Muscle layer of colon (tissue), 2 donors: Measurements from ENCODE around the gene USP19.

Source experiments
- H3K27ac ChIP-seq: one replicate; pipeline ENCODE4 v1.7.0; 2013; ENCODE audit warnings: low read depth, mild to moderate bottlenecking, low read length, moderate library complexity
- H3K27me3 ChIP-seq, 2 donors: one replicate each; pipeline ENCODE4 v1.7.0; 2013; ENCODE audit warnings: low read length in 2 of 2, mild to moderate bottlenecking in 2 of 2; ENCODE audit not compliant: insufficient read depth in 2 of 2, control insufficient read depth in 1 of 2
- H3K36me3 ChIP-seq: one replicate; pipeline ENCODE4 v1.7.0; 2013; ENCODE audit warnings: mild to moderate bottlenecking, low read length; ENCODE audit not compliant: insufficient read depth
- H3K4me1 ChIP-seq: one replicate; pipeline ENCODE4 v1.7.0; 2013; ENCODE audit warnings: mild to moderate bottlenecking, low read length; ENCODE audit not compliant: insufficient read depth
- H3K4me3 ChIP-seq, 2 donors: one replicate each; pipeline ENCODE4 v1.7.0; 2013; ENCODE audit warnings: low read length in 2 of 2, low read depth in 1 of 2, mild to moderate bottlenecking in 1 of 2, moderate library complexity in 1 of 2
- H3K9ac ChIP-seq: one replicate; pipeline ENCODE4 v1.7.0; 2013; ENCODE audit warnings: low read length
- H3K9me3 ChIP-seq: one replicate; pipeline ENCODE4 v1.7.0; 2013; ENCODE audit warnings: mild to moderate bottlenecking, low read length
- donor health status: abdominal sarcoma.
- donor health status: Adenocarcinoma of cecum.

USP19 gene

DNA sequence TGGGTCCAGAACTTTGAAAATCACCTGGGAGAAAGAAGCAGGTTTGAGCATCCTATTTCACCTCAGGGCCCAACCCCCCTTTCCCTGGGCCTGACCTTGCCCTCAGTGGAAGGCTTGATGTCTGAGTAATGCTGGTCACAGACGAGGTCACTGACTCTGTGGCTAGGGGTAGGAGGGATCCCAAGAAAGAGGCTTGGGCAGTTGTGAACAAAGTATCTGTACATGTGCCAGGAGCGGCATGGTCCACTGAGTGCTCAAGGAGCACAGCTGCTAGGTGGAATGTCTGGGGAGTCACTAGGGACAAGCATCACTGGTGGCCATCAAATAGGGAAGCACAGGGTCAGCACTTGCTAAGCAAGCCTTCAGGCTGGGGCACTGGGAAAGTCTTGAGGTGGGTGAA, 38.2 kb upstream of the USP19 start:
- Histone ChIP-seq H3K9ac (no peak overlapping the region), H3K27ac (no peak overlapping the region), H3K36me3 (peaks cover 8% of the 10 kb centered on the region), H3K27me3 (no peaks in the 10 kb centered on the region), H3K9me3 (no peaks in the 10 kb centered on the region), H3K4me3 (no peak overlapping the region), H3K4me1 (no peaks in the 10 kb centered on the region)

DNA sequence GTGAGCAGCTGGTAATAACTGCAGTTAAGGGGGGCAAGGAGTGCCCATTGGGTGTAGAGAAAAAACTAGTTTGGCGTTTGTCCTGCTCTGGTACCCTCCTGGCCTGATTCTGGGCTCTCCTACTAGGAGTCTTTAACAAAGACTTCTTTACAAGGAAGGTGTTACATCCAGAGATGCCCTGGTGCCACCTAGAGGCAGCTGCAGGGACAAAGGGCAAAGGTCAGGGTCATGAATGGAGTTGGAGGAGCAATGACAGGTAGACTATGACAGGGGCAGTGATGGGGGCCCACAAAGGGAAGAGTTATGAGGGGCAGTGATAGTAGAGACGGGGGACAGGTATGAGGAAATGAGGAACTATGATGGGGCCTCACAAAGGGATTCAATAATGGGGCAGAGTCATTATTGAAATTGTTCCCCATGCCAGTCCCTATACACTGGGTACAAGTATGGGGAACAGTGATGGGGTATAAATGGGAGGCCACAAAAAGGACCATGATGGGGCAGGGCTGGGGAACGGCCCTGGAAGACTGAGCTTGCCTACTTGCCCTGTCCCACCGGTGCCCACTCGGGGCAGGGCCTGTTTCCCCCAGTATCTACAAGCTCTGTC, 37.6 kb upstream of the USP19 start:
- Histone ChIP-seq H3K36me3 (peaks cover 2% of the 10 kb centered on the region), H3K4me3 (no peak overlapping the region), H3K4me1 (no peaks in the 10 kb centered on the region), H3K9me3 (no peaks in the 10 kb centered on the region), H3K9ac (no peak overlapping the region), H3K27ac (no peak overlapping the region), H3K27me3 (no peaks in the 10 kb centered on the region)

GRCh38 chr3:49157289-49157688, 36.7 kb upstream of the USP19 start:
- no peak overlapping the region for H3K4me3 ChIP-seq
- H3K27me3 ChIP-seq: no peaks in the 10 kb centered on the region

DNA sequence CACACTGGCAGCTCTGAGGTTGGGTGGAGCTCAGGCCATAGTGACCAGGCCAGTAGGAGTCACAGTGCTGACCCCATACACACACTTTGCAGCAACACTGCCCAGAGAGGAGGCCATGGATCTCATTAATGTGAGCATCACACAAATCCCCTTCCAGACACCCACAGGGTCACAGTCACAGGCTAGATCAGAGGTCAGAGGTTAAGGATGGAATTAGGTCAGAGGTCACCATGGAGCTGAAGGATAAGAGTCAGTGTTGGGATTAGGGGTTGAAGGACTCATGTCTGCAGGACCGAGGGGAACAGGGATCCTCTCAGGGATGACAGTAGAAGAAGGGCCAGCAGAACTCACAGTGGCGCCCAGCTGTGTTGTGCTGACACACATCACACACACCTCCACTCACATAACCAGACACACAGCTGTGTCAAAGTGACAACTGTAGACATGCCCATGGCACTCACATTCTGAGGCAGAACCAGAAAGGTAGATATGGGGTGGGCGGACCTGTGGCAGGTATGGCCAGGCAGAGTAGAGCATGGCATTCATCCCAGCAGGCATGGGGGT, 32.8 kb upstream of the USP19 start:
- Histone ChIP-seq H3K9me3 (no peaks in the 10 kb centered on the region), H3K9ac (no peak overlapping the region), H3K27ac (no peak overlapping the region), H3K27me3 (no peaks in the 10 kb centered on the region), H3K36me3 (no peaks in the 10 kb centered on the region), H3K4me1 (no peaks in the 10 kb centered on the region), H3K4me3 (no peak overlapping the region)

More at GRCh38 chr3:49157289-49157688, 36.7 kb upstream of the USP19 start:
- Histone ChIP-seq H3K27ac (no peak overlapping the region), H3K4me1 (no peaks in the 10 kb centered on the region), H3K36me3 (no peaks in the 10 kb centered on the region), H3K9ac (no peak overlapping the region), H3K9me3 (no peaks in the 10 kb centered on the region)

- Histone ChIP-seq H3K36me3 (no peaks in the 10 kb centered on the region), H3K4me3 (no peak overlapping the region), H3K27ac (no peak overlapping the region), H3K4me1 (no peaks in the 10 kb centered on the region), H3K9ac (no peak overlapping the region), H3K27me3 (no peaks in the 10 kb centered on the region), H3K9me3 (no peaks in the 10 kb centered on the region)
These were observed 31.0 kb upstream of the USP19 start for GRCh38 chr3:49151610-49152009.

GRCh38 chr3:49148159-49148558, 27.5 kb upstream of the USP19 start:
- Histone ChIP-seq H3K9ac (no peak overlapping the region), H3K36me3 (no peaks in the 10 kb centered on the region), H3K4me3 (no peak overlapping the region), H3K9me3 (no peaks in the 10 kb centered on the region), H3K4me1 (no peaks in the 10 kb centered on the region), H3K27me3 (no peaks in the 10 kb centered on the region), H3K27ac (no peak overlapping the region)

DNA sequence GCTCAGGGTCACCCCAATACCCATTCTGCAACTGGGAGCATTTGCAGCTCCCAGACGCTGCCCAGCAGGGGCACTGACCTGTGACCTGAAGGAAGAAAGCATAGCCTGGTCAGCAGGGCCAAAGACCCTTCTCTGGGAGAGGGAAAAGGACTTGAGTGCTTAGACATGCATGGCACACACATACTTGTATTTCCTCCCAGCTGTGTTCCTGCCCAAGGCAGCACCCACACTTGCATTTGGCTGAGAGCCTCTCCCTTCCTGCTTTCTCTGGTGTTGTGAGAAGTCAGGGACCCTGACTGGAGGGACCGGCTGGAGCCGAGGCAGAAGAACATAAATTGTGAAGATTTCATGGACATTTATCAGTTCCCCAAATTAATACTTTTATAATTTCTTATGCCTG, 19.5 kb upstream of the USP19 start:
- Histone ChIP-seq H3K9ac (no peak overlapping the region), H3K9me3 (no peaks in the 10 kb centered on the region), H3K27ac (no peak overlapping the region), H3K4me1 (no peaks in the 10 kb centered on the region), H3K4me3 (no peak overlapping the region), H3K36me3 (no peaks in the 10 kb centered on the region), H3K27me3 (no peaks in the 10 kb centered on the region)

- Histone ChIP-seq H3K9ac (no peak overlapping the region), H3K4me3 (no peak overlapping the region), H3K36me3 (peaks cover 13% of the 10 kb centered on the region), H3K27me3 (no peaks in the 10 kb centered on the region), H3K27ac (no peak overlapping the region), H3K9me3 (no peaks in the 10 kb centered on the region), H3K4me1 (peaks cover 21% of the 10 kb centered on the region)
These were observed 14.9 kb upstream of the USP19 start for GRCh38 chr3:49135499-49135898.

GRCh38 chr3:49134471-49135265, 14.0 kb upstream of the USP19 start:
- Histone ChIP-seq H3K4me3 (no peak overlapping the region), H3K9me3 (no peaks in the 10 kb centered on the region), H3K9ac (no peak overlapping the region), H3K27ac (no peak overlapping the region), H3K36me3 (peaks cover 21% of the 10 kb centered on the region), H3K27me3 (no peaks in the 10 kb centered on the region), H3K4me1 (peaks cover 28% of the 10 kb centered on the region)

GRCh38 chr3:49133226-49133951, 12.8 kb upstream of the USP19 start:
- H3K27ac ChIP-seq: peak overlapping the region; percentile 70
- peak overlapping the region; percentile 77 for H3K9ac ChIP-seq
- peaks cover 34% of the 10 kb centered on the region for H3K36me3 ChIP-seq
- H3K4me3 ChIP-seq: peak overlapping the region; percentile 64 to 83
- peaks cover 28% of the 10 kb centered on the region for H3K4me1 ChIP-seq
- no peaks in the 10 kb centered on the region for H3K27me3 ChIP-seq
- no peaks in the 10 kb centered on the region for H3K9me3 ChIP-seq

DNA sequence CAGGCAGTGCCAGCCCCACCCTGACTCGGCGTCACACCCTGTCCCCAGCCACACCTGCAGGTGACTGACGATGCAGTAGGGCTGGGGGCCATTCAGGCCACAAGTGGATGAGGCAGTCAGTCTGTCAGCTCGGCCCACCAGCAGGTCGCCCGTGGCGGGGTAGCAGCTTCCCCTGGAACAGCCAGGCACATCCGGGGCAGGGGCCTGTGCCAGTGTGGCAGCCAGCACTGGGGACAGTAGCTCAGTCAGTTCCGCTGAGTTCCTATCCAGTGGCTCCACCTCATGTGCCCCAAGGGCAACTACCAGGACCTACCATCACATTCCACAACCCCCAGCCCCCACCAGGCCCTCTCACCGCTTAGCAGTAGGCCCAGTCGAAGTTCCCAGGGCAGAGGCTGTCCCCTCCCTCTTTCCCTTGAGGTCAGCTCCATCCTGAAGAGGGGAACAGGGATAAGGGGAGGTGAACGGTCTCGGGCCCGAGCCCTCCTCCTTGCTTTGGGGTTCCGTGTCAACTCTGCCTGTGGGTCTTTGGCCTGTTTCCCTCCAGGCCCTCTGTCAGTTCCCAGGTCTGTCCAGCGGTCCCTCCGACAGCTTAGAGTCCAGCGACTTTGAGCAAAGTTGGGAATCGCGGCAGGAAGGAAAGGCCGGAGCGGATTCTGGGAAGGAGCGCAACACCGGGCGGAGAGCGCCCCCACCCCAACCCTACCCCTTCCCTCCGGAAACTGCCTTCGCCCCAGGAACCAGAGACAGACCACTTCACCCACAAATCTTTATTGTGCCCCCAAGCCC, 12.0 kb upstream of the USP19 start, which contains the start of gene LAMB2:
LAMB2 (minus strand) TSS at position 614 of the 789 bp plus-strand sequence; CDS start at position 431, 183 bp downstream.
- H3K4me1 ChIP-seq: peaks cover 28% of the 10 kb centered on the region
- peak within 1 kb of the TSS; percentile 77 for H3K9ac ChIP-seq
- H3K9me3 ChIP-seq: no peaks in the 10 kb centered on the region
- peak within 1 kb of the TSS; percentile 70 for H3K27ac ChIP-seq
- H3K4me3 ChIP-seq: peak within 1 kb of the TSS; percentile 64 to 83
- H3K36me3 ChIP-seq: peaks cover 39% of the 10 kb centered on the region
- H3K27me3 ChIP-seq: no peaks in the 10 kb centered on the region
